H1 (cell line): Measurements from ENCODE around the gene PRKRIP1. TPM values are rescaled to one million over a fixed set of nuclear protein-coding genes. Genes with fewer than 3 reads are reported as not detected.

Source experiments
- CREB1 ChIP-seq: IDR thresholded peaks from 2 replicates; pipeline ENCODE4 v1.6.1; 2012; ENCODE audit warnings: inconsistent platforms
- NRF1 ChIP-seq: IDR thresholded peaks from 2 replicates; pipeline ENCODE4 v1.6.1; 2011; ENCODE audit warnings: mild to moderate bottlenecking, low read depth, low read length, improper control_type of control experiment
- RAD21 ChIP-seq, 2 experiments: IDR thresholded peaks in 1 of 2; conservative IDR thresholded peaks in 1 of 2; 2 replicates each; pipeline ENCODE4 v1.6.1; 2011; ENCODE audit warnings: low read depth in 2 of 2, low read length in 2 of 2, improper control_type of control experiment in 1 of 2, inconsistent platforms in 1 of 2, mild to moderate bottlenecking in 1 of 2, moderate library complexity in 1 of 2
- TBP ChIP-seq: IDR thresholded peaks from 2 replicates; pipeline ENCODE4 v1.6.1; 2011; ENCODE audit warnings: low read depth, low read length, improper control_type of control experiment
- ZNF274 ChIP-seq: IDR thresholded peaks from 2 replicates; pipeline ENCODE4 v1.7.0; 2012; ENCODE audit warnings: low read length, borderline replicate concordance; ENCODE audit errors: extremely low read depth
- polyA plus RNA-seq, 7 experiments: library from polyadenylated mRNA; depleted of rRNA in 3 of 7; stranded (reverse) in 5 of 7; unstranded in 2 of 7; fragments of >200 nt in 5 of 7; fragments of 200-250 nt in 2 of 7; gene quantifications; 1 replicate in 5 of 7; 2 replicates in 1 of 7; 4 replicates in 1 of 7; pipeline versions ENCODE4 v1.2.1 to v1.2.3, GENCODE V29; 2011 to 2013; ENCODE audit warnings: missing spikeins in 2 of 7, mixed read lengths in 2 of 7
- total RNA-seq: library from RNA; stranded (reverse); fragmentation: NEBNext Ultra II Directional; extraction: Animal tissue kit (Norgen Biotek cat#: 25700); gene quantifications from 2 replicates; pipeline ENCODE4 v1.2.1, GENCODE V29; 2021

The PRKRIP1 gene
- total and polyA plus RNA-seq, 2 of the 8 experiments (the other 6 are each of a cell fraction or from before 2014, with no cell fraction given): 11.1 to 22.0 TPM

DNA sequence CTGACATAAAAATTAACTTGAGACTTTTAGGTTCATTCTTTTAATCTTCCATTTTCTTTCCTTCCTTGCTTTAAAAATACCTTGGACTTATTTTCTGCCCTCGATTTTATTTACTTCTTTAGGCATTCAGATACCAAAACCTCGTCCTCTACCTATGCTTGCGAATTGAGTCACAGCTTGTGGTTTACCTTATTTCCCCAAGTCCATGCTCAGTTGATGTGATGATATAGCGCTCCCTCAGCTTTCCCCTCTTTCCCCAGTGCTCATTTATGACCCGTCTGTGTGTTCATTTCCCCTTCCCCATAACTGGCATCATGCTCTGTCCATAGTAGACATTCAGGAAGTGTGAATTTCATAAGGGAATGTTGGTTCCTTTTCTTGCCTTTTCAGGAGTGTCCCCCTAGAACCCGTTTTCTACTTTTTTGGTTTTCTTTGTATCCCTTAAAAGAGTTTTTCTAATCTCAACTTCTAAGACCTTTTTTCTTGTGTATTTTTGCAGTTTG is 19.1 kb upstream of the PRKRIP1 start (continued):
- TF ChIP-seq CREB1: no peak
- no peak for TF ChIP-seq ZNF274
- no peak for TF ChIP-seq TBP
- no peak for TF ChIP-seq RAD21 (IDR thresholded peaks at IDR 0.05 in 1 of 2, conservative IDR thresholded peaks at IDR 0.05 in 1 of 2; ENCODE audit: low read depth in 2 of 2, low read length in 2 of 2)
- no peak for TF ChIP-seq NRF1
